Esophagus squamous epithelium (tissue), 5 donors: ENCODE data around the gene RPN2. TPM values are rescaled to one million over a fixed set of nuclear protein-coding genes. Genes with fewer than 3 reads are reported as not detected.
A peak's percentile ranks its signal among the peaks of the same experiment; 100 is the strongest.

Source experiments
- DNase-seq: peaks from one replicate; lab custom pipeline; 2025; lab: John Stamatoyannopoulos, UW
- H3K27ac ChIP-seq, 4 donors: fragments of 200-600 bp; sonication (generic); one replicate each; pipeline ENCODE4 v1.5.1; 2016 to 2019; ENCODE audit warnings: mild to moderate bottlenecking in 1 of 4
- H3K27me3 ChIP-seq, 4 donors: fragments of 200-600 bp; sonication (generic); 1 replicate in 3 of 4; 2 replicates in 1 of 4; pipeline versions ENCODE4 v1.5.1 to v1.6.0; 2017 to 2021; ENCODE audit warnings: antibody characterized with exemption in 1 of 4
- H3K36me3 ChIP-seq, 3 donors: fragments of 200-600 bp; sonication (generic); one replicate each; pipeline ENCODE4 v1.5.1; 2016 to 2019
- H3K4me1 ChIP-seq, 3 donors: fragments of 200-600 bp; sonication (generic); one replicate each; pipeline ENCODE4 v1.5.1; 2017 to 2019
- H3K4me3 ChIP-seq, 4 donors: fragments of 200-600 bp; sonication (generic); 1 replicate in 3 of 4; 2 replicates in 1 of 4; pipeline ENCODE4 v1.5.1; 2016 to 2019; ENCODE audit warnings: mild to moderate bottlenecking in 2 of 4, moderate library complexity in 1 of 4
- H3K9me3 ChIP-seq, 3 donors: fragments of 200-600 bp; sonication (generic); one replicate each; pipeline ENCODE4 v1.5.1; 2016 to 2019
- CTCF ChIP-seq, 6 experiments: fragments of 450-650 bp in 4 of 6; fragments of 200-600 bp in 2 of 6; sonication (generic) in 2 of 6; IDR thresholded peaks; one replicate each; pipeline ENCODE4 v1.5.1; 2016 to 2019; ENCODE audit warnings: antibody characterized with exemption in 6 of 6, mild to moderate bottlenecking in 4 of 6, moderate library complexity in 4 of 6
- POLR2A ChIP-seq, 4 donors: fragments of 450-650 bp; IDR thresholded peaks; one replicate each; pipeline ENCODE4 v1.6.1; 2017; ENCODE audit warnings: antibody characterized with exemption in 4 of 4, mild to moderate bottlenecking in 4 of 4, moderate library complexity in 3 of 4
- WGBS, 2 donors: methylation state at CpG; one replicate each; pipeline ENCODE4 v1.1.5; 2018; 5-methylcytosine and 5-hydroxymethylcytosine counted together
- intact Hi-C: fragments of 100-400 bp; cut with DNase I; formaldehyde crosslinking; loops from one replicate; pipeline ENCODE4 v1.15.0; 2022
- total RNA-seq, 4 donors: library from RNA; depleted of rRNA; stranded (reverse); fragments of >200 nt; gene quantifications; one replicate each; pipeline ENCODE4 v1.1.0, GENCODE V29; 2016
- donor health status: DM: yes; HTN: yes; CAD: no.

Gene RPN2
- total RNA-seq, 4 donors from 2014 or later: 104 to 167 (median 137) TPM

- peaks cover 0 to 72% (median 11%) of the 10 kb centered on the region in 3 donors for H3K36me3 ChIP-seq
- H3K27ac ChIP-seq: no peak overlapping the region
- intact Hi-C loops: loop anchor here (5.0 to 10.0 kb wide), 2 partner anchors 190 to 342 kb away; no protein-coding TSS in a partner anchor
- TF ChIP-seq CTCF (IDR thresholded peaks at IDR 0.05) (no peak), POLR2A (IDR thresholded peaks at IDR 0.05) (no peak)
- no peaks in the 10 kb centered on the region for H3K9me3 ChIP-seq
- 51 to 54% methylated on average over 13 to 14 of the region's 14 CpGs for WGBS, 2 donors
- DNase-seq: no peak
- H3K4me1 ChIP-seq: peaks cover 6 to 81% (median 17%) of the 10 kb centered on the region in 3 donors
- no peaks in the 10 kb centered on the region for H3K27me3 ChIP-seq
- H3K4me3 ChIP-seq: no peak overlapping the region
Observed at GRCh38 chr20:37194621-37195417, 15.7 kb downstream of the RPN2 start.

GRCh38 chr20:37198932-37199660, 20.0 kb downstream of the RPN2 start:
- peaks cover 6 to 60% (median 14%) of the 10 kb centered on the region in 3 donors for H3K4me1 ChIP-seq
- H3K27me3 ChIP-seq: no peaks in the 10 kb centered on the region
- no peaks in the 10 kb centered on the region for H3K9me3 ChIP-seq
- H3K27ac ChIP-seq: no peak overlapping the region
- TF ChIP-seq CTCF (IDR thresholded peaks at IDR 0.05) (no peak), POLR2A (IDR thresholded peaks at IDR 0.05) (no peak)
- no peak overlapping the region for H3K4me3 ChIP-seq
- H3K36me3 ChIP-seq: peaks cover 0 to 78% (median 24%) of the 10 kb centered on the region in 3 donors
- no peak for DNase-seq
- WGBS, 2 donors: 43 to 45% methylated on average over 7 to 15 of the region's 16 CpGs
- intact Hi-C loops: loop anchor here (5.0 to 10.0 kb wide), 2 partner anchors 186 to 338 kb away; no protein-coding TSS in a partner anchor

- no peaks in the 10 kb centered on the region for H3K9me3 ChIP-seq
- no peaks in the 10 kb centered on the region for H3K27me3 ChIP-seq
- 83 to 85% methylated on average over 4 of the region's 4 CpGs for whole genome bisulfite sequencing, 2 donors
- H3K4me1 ChIP-seq: peaks cover 0 to 47% (median 11%) of the 10 kb centered on the region in 3 donors
- TF ChIP-seq POLR2A (IDR thresholded peaks at IDR 0.05) (no peak), CTCF (IDR thresholded peaks at IDR 0.05) (no peak)
- peaks cover 0 to 85% (median 36%) of the 10 kb centered on the region in 3 donors for H3K36me3 ChIP-seq
- DNase-seq: no peak
- intact Hi-C loops: no loop called here
- H3K27ac ChIP-seq: no peak overlapping the region
- no peak overlapping the region for H3K4me3 ChIP-seq
Observed at GRCh38 chr20:37200376-37200775, 21.2 kb downstream of the RPN2 start.

GRCh38 chr20:37200926-37201826, 22.0 kb downstream of the RPN2 start:
- Histone ChIP-seq H3K36me3 (peaks cover 0 to 93% (median 38%) of the 10 kb centered on the region in 3 donors), H3K27me3 (no peaks in the 10 kb centered on the region), H3K4me3 (no peak overlapping the region), H3K9me3 (no peaks in the 10 kb centered on the region), H3K27ac (peak overlapping the region in 2 of 4 donors; percentile 65), H3K4me1 (peaks cover 0 to 41% (median 11%) of the 10 kb centered on the region in 3 donors)
- intact Hi-C loops: no loop called here
- no peak for DNase-seq
- TF ChIP-seq CTCF (IDR thresholded peaks at IDR 0.05): no peak
- 87 to 90% methylated on average over 13 of the region's 13 CpGs for WGBS, 2 donors
